HepG2 (cell line): Measurements from ENCODE around the gene TSHZ2.

ENCODE experiments used
- CTCF ChIP-seq: sonication (generic); formaldehyde crosslinking; IDR thresholded peaks from 2 replicates; pipeline ENCODE4 v1.5.0; 2020; ENCODE audit warnings: mild to moderate bottlenecking, missing genetic modification reagents, moderate library complexity
- GTF2F1 ChIP-seq: fragments of 150-350 bp; IDR thresholded peaks from 2 replicates; pipeline ENCODE4 v1.6.1; 2014; ENCODE audit warnings: low read length
- HMG20B ChIP-seq: conservative IDR thresholded peaks from 2 replicates; pipeline ENCODE4 v1.6.1; 2016; ENCODE audit warnings: missing genetic modification reagents, missing compliant biosample characterization
- RXRA ChIP-seq: sonication (generic); formaldehyde crosslinking; IDR thresholded peaks from 2 replicates; pipeline ENCODE4 v1.5.1; 2020; ENCODE audit warnings: missing genetic modification reagents
- ZFP1 ChIP-seq: IDR thresholded peaks from 2 replicates; pipeline ENCODE4 v1.6.1; 2016
- ZFP91 ChIP-seq: sonication (generic); formaldehyde crosslinking; IDR thresholded peaks from 2 replicates; pipeline ENCODE4 v1.9.0; 2022; ENCODE audit warnings: missing genetic modification reagents, mild to moderate bottlenecking, borderline replicate concordance
- ZNF224 ChIP-seq: sonication (generic); formaldehyde crosslinking; IDR thresholded peaks from 2 replicates; pipeline ENCODE4 v1.5.0; 2020; ENCODE audit warnings: mild to moderate bottlenecking, missing genetic modification reagents

GRCh38 chr20:53438368-53438767, 466.2 kb downstream of the TSHZ2 start:
- TF ChIP-seq ZFP1 (no peak), ZNF224 (CRISPR knock-in tag) (no peak), RXRA (CRISPR knock-in tag) (no peak), ZFP91 (no peak), GTF2F1 (no peak), CTCF (CRISPR knock-in tag) (no peak), HMG20B (CRISPR knock-in tag) (no peak)
